Uterus (tissue), 4 donors: ENCODE measurements around the gene TMEM220. TPM values are rescaled to one million over a fixed set of nuclear protein-coding genes. Genes with fewer than 3 reads are reported as not detected.

Experiments
- DNase-seq, 2 donors: peaks; one replicate each; pipeline ENCODE4 v3.0.0-alpha.2; 2019 to 2020
- H3K27ac ChIP-seq, 2 donors: fragments of 200-600 bp; sonication (generic); 1 replicate in 1 of 2; 2 replicates in 1 of 2; pipeline ENCODE4 v1.5.1; 2016 to 2018
- H3K27me3 ChIP-seq, 2 donors: fragments of 200-600 bp; sonication (generic); one replicate each; pipeline ENCODE4 v1.5.1; 2018 to 2019; ENCODE audit warnings: control low read depth in 1 of 2
- H3K36me3 ChIP-seq, 2 donors: fragments of 200-600 bp; sonication (generic); one replicate each; pipeline ENCODE4 v1.5.1; 2019; ENCODE audit warnings: control low read depth in 1 of 2
- H3K4me1 ChIP-seq, 2 donors: fragments of 200-600 bp; sonication (generic); one replicate each; pipeline ENCODE4 v1.5.1; 2018 to 2019; ENCODE audit warnings: control low read depth in 1 of 2
- H3K4me3 ChIP-seq, 2 donors: fragments of 200-600 bp; sonication (generic); 1 replicate in 1 of 2; 2 replicates in 1 of 2; pipeline ENCODE4 v1.5.1; 2018 to 2019; ENCODE audit warnings: mild to moderate bottlenecking in 1 of 2
- H3K9me3 ChIP-seq, 2 donors: fragments of 200-600 bp; sonication (generic); one replicate each; pipeline ENCODE4 v1.5.1; 2019; ENCODE audit warnings: control low read depth in 1 of 2
- CTCF ChIP-seq, 4 experiments: fragments of 200-600 bp in 2 of 4; fragments of 450-650 bp in 2 of 4; sonication (generic) in 2 of 4; IDR thresholded peaks; one replicate each; pipeline ENCODE4 v1.5.1; 2016 to 2019; ENCODE audit warnings: antibody characterized with exemption in 4 of 4, mild to moderate bottlenecking in 2 of 4, moderate library complexity in 1 of 4
- POLR2A ChIP-seq, 2 donors: fragments of 450-650 bp; IDR thresholded peaks; one replicate each; pipeline ENCODE4 v1.6.1; 2016; ENCODE audit warnings: antibody characterized with exemption in 2 of 2, mild to moderate bottlenecking in 1 of 2, moderate library complexity in 1 of 2
- intact Hi-C: fragments of 100-400 bp; cut with DNase I; formaldehyde crosslinking; loops from one replicate; pipeline ENCODE4 v1.15.1; 2023; ENCODE audit warnings: low total_unique reads
- total RNA-seq, 4 donors: library from RNA; depleted of rRNA in 3 of 4; stranded (reverse); fragments of >200 nt in 3 of 4; gene quantifications; one replicate each; pipeline versions ENCODE4 v1.1.0 to v1.2.4, GENCODE V29; 2014 to 2023
- donor health status: DM: yes; HTN: yes; CAD: no.

Gene TMEM220
- total RNA-seq, 4 donors from 2014 or later: 0.59 to 20.1 (median 5.2) TPM

GRCh38 chr17:10754861-10755591 lies 25.2 kb upstream of the TMEM220 start:
- intact Hi-C loops: no loop called here
- no peaks in the 10 kb centered on the region for H3K27me3 ChIP-seq
- no peaks in the 10 kb centered on the region for H3K36me3 ChIP-seq
- no peaks in the 10 kb centered on the region for H3K4me1 ChIP-seq
- no peak for DNase-seq
- no peaks in the 10 kb centered on the region for H3K9me3 ChIP-seq
- TF ChIP-seq POLR2A (IDR thresholded peaks at IDR 0.05): no peak
- TF ChIP-seq CTCF (IDR thresholded peaks at IDR 0.05): no peak
- H3K27ac ChIP-seq: no peak overlapping the region
- H3K4me3 ChIP-seq: no peak overlapping the region

- H3K4me3 ChIP-seq: no peak overlapping the region
- no peaks in the 10 kb centered on the region for H3K27me3 ChIP-seq
- H3K36me3 ChIP-seq: no peaks in the 10 kb centered on the region
- no peaks in the 10 kb centered on the region for H3K4me1 ChIP-seq
- intact Hi-C loops: no loop called here
- no peak for DNase-seq
- TF ChIP-seq POLR2A (IDR thresholded peaks at IDR 0.05) (no peak), CTCF (IDR thresholded peaks at IDR 0.05) (no peak)
- no peak overlapping the region for H3K27ac ChIP-seq
- no peaks in the 10 kb centered on the region for H3K9me3 ChIP-seq
These were observed 24.3 kb upstream of the TMEM220 start for GRCh38 chr17:10754109-10754508.

GRCh38 chr17:10752696-10753095 lies 22.9 kb upstream of the TMEM220 start:
- no peak for TF ChIP-seq CTCF (IDR thresholded peaks at IDR 0.05)
- TF ChIP-seq POLR2A (IDR thresholded peaks at IDR 0.05): no peak
- intact Hi-C loops: no loop called here

GRCh38 chr17:10751563-10751962 lies 21.7 kb upstream of the TMEM220 start:
- TF ChIP-seq POLR2A (IDR thresholded peaks at IDR 0.05): no peak
- no peak for TF ChIP-seq CTCF (IDR thresholded peaks at IDR 0.05)
- H3K36me3 ChIP-seq: no peaks in the 10 kb centered on the region
- no peak for DNase-seq
- intact Hi-C loops: no loop called here
- H3K27ac ChIP-seq: no peak overlapping the region
- H3K4me3 ChIP-seq: no peak overlapping the region
- no peaks in the 10 kb centered on the region for H3K27me3 ChIP-seq
- no peaks in the 10 kb centered on the region for H3K4me1 ChIP-seq
- no peaks in the 10 kb centered on the region for H3K9me3 ChIP-seq

More at GRCh38 chr17:10752696-10753095, 22.9 kb upstream of the TMEM220 start:
- no peaks in the 10 kb centered on the region for H3K9me3 ChIP-seq
- no peak overlapping the region for H3K27ac ChIP-seq
- no peak for DNase-seq
- H3K36me3 ChIP-seq: no peaks in the 10 kb centered on the region
- no peaks in the 10 kb centered on the region for H3K27me3 ChIP-seq
- no peak overlapping the region for H3K4me3 ChIP-seq
- H3K4me1 ChIP-seq: no peaks in the 10 kb centered on the region

GRCh38 chr17:10750210-10750609 lies 20.4 kb upstream of the TMEM220 start:
- TF ChIP-seq CTCF (IDR thresholded peaks at IDR 0.05) (no peak), POLR2A (IDR thresholded peaks at IDR 0.05) (no peak)
- no peaks in the 10 kb centered on the region for H3K36me3 ChIP-seq
- intact Hi-C loops: no loop called here

More at GRCh38 chr17:10750210-10750609, 20.4 kb upstream of the TMEM220 start:
- H3K27ac ChIP-seq: no peak overlapping the region
- H3K9me3 ChIP-seq: no peaks in the 10 kb centered on the region
- no peak overlapping the region for H3K4me3 ChIP-seq
- H3K4me1 ChIP-seq: no peaks in the 10 kb centered on the region
- no peak for DNase-seq
- H3K27me3 ChIP-seq: no peaks in the 10 kb centered on the region
